ENCODE measurements around the gene MYH15.

DNA sequence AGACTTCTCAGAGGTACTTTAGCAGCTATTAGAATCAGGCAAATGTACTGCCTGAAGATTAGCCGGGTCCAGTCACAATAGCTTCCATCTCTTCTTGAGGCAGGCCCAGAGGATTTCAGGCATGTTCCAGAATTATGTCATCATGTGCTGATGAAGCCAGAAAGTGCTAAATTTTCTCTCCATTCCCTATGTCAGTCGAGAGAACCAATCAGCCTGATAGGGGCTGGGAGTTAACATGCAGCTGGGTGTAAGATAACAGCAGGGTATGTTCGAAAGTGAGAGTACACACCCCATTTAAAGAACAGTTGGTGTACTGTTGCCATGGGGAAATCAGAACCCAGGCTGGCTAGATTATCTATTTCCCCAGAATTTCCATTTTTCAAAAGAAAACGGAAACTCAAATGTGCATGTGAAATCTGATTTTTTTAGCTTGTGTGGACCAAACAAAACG lies 48.7 kb downstream of the MYH15 start:
- TF ChIP-seq, protein P1, sequence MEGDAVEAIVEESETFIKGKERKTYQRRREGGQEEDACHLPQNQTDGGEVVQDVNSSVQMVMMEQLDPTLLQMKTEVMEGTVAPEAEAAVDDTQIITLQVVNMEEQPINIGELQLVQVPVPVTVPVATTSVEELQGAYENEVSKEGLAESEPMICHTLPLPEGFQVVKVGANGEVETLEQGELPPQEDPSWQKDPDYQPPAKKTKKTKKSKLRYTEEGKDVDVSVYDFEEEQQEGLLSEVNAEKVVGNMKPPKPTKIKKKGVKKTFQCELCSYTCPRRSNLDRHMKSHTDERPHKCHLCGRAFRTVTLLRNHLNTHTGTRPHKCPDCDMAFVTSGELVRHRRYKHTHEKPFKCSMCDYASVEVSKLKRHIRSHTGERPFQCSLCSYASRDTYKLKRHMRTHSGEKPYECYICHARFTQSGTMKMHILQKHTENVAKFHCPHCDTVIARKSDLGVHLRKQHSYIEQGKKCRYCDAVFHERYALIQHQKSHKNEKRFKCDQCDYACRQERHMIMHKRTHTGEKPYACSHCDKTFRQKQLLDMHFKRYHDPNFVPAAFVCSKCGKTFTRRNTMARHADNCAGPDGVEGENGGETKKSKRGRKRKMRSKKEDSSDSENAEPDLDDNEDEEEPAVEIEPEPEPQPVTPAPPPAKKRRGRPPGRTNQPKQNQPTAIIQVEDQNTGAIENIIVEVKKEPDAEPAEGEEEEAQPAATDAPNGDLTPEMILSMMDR (conservative IDR thresholded peaks at IDR 0.05 in 1 of 2, IDR thresholded peaks at IDR 0.05 in 1 of 2; ENCODE audit: extremely low read depth in 1 of 2, insufficient read depth in 1 of 2, low read depth in 1 of 2, low read length in 2 of 2): no peak
- TF ChIP-seq EZH2 (IDR thresholded peaks at IDR 0.05; ENCODE audit: borderline replicate concordance, low read length): no peak

All from mammary epithelial cell (primary cell).